AG09319 (cell line): ENCODE data around the gene AFM.

ENCODE experiments used
- DNase-seq: peaks from one replicate; pipeline ENCODE4 v3.0.0-alpha.2; 2010; ENCODE audit warnings: low read depth; ENCODE audit errors: extremely low read depth
- TF ChIP-seq, protein P1 (sequence below): IDR thresholded peaks from 2 replicates; pipeline ENCODE4 v1.5.1; 2011; ENCODE audit warnings: low read depth, mild to moderate bottlenecking, inconsistent platforms, low read length, moderate library complexity

AFM gene

DNA sequence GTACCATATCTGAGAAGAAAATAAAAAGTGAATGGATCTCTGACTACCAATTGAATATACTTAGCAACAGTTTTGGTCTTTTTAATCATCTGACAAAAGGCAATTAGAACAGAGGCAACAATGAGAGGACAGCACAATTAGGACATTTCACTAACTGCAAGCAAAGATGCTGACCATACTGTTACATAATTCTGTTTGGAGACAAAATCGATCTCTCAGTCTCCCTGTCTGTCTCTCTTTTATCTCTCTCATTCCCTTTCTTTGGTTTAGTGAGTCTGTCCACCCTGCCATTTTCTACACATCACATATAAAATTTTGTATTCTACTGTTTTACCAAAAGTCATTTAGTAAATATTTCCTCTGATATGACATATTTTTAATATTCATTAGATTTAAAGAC, 2.2 kb upstream of the AFM start:
- DNase-seq = no peak
- TF ChIP-seq, protein P1, sequence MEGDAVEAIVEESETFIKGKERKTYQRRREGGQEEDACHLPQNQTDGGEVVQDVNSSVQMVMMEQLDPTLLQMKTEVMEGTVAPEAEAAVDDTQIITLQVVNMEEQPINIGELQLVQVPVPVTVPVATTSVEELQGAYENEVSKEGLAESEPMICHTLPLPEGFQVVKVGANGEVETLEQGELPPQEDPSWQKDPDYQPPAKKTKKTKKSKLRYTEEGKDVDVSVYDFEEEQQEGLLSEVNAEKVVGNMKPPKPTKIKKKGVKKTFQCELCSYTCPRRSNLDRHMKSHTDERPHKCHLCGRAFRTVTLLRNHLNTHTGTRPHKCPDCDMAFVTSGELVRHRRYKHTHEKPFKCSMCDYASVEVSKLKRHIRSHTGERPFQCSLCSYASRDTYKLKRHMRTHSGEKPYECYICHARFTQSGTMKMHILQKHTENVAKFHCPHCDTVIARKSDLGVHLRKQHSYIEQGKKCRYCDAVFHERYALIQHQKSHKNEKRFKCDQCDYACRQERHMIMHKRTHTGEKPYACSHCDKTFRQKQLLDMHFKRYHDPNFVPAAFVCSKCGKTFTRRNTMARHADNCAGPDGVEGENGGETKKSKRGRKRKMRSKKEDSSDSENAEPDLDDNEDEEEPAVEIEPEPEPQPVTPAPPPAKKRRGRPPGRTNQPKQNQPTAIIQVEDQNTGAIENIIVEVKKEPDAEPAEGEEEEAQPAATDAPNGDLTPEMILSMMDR = no peak

GRCh38 chr4:73485085-73485484, 3.5 kb downstream of the AFM start:
- no peak for DNase-seq

DNA sequence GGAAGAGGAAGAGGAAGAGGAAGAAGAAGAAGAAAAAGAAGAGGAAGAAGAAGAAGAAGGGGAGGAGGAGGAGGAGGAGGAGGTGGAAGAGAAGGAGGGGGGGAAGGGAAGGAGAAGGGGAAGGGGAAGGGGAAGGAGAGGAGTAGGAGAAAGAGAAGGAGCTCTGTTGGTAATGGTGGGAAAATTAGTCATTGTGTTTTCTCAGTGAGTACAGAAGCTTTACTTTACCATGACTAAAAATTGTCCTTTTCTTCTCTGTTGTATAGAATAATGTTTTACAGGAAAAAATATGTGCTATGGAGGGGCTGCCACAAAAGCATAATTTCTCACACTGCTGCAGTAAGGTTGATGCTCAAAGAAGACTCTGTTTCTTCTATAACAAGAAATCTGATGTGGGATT, 4.1 kb downstream of the AFM start:
- TF ChIP-seq, protein P1 = no peak
- no peak for DNase-seq

More at GRCh38 chr4:73485085-73485484, 3.5 kb downstream of the AFM start:
- TF ChIP-seq, protein P1 = no peak

DNA sequence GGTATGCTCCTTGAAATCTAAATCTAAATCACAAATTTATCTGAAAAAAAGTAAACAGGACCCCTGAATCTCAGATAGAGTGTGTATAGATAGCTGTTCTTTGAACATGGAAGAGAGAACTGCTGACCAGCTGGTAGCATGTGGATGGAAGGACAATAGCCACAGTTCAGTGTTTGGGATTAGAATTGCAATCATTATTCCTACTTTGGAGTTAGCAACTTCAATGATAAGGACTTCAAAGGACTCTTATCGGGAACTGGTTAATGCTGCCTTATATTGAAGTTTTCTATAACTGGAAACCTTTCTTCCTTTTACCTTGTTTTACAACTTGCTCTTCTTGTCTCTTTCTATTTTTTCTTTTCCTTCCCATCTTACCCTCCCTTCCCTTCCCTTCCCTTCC, 5.0 kb downstream of the AFM start:
- DNase-seq = no peak
- TF ChIP-seq, protein P1 = no peak

DNA sequence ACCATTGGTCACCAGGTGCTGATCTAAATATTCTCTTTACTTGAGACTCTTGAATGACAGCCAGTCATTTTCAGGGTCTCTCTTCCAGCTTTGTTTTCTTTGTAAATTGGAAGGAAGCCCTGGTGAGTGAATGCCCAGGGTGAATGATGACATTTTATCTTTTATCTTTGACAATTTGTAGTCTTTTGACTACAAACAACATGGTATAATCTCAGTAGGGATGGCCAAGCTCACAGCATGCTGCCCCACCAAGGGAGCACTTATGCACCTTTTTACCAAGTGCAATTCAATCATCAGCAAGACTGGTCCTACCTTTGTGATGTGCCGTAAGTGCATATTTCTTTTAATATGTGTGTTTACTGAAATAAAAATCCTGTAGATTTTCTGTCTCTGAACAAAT, 5.7 kb downstream of the AFM start:
- TF ChIP-seq, protein P1 = no peak
- no peak for DNase-seq

DNA sequence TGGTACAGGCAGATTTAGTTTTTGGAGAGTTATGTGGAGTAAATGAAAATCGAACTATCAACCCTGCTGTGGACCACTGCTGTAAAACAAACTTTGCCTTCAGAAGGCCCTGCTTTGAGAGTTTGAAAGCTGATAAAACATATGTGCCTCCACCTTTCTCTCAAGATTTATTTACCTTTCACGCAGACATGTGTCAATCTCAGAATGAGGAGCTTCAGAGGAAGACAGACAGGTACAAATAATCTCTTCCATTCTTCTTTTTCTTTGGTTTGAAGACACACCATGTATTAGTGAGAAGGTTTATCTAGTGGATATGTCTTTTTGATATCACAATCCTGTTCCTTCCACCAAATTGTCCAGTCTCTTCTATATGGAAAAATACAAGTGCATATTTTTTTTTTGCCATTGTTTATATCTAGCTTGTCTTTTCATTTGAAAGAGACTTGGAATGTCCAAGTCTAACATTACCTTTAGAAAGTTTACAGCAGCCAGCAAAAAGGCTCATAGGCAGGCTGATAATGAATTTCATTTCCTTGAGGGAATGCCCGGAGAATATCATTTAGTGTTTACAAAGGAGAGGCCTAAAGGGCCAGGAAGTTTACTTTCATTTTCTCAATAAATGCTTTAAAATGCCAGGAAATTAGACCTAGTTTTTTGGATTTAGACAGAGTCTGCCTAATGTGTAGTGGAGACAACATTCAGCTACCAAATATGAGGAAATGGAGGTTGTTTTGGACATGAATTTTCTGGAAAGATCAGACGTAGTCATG, 18.6 kb downstream of the AFM start:
- DNase-seq = no peak
- TF ChIP-seq, protein P1 = no peak

DNA sequence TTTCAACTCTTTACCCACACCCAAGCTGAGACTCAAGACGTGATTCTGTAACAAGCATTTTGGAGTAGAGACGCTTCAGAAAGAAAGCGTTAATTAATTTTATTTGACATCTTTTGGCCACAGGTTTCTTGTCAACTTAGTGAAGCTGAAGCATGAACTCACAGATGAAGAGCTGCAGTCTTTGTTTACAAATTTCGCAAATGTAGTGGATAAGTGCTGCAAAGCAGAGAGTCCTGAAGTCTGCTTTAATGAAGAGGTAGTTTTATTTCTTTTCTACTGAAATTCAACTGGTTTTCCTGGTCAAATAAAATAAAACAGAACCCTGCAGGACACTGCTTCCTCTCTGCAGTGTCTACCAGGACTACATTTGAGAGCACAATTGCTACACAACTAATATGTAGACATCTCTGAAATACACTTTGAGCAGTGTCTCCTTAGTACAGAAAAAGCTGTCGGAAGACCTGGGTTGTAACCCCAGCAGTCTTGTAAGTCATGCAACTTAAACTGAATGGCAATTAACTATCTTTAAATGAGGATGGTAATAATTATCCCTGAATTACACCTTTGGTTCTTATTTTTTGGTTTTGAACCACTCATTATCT, 20.2 kb downstream of the AFM start:
- TF ChIP-seq, protein P1 = no peak
- no peak for DNase-seq
